Measurements from ENCODE around the gene PTP4A1. TPM values are rescaled to one million over a fixed set of nuclear protein-coding genes. Genes with fewer than 3 reads are reported as not detected.
A peak's percentile ranks its signal among the peaks of the same experiment; 100 is the strongest.
"Not testable (repeated sequence)": the region's sequence is repeated elsewhere in the genome, so short reads cannot be mapped to it uniquely, and the experiment has no call there.

PTP4A1 gene
- 5.3 and 9.9 TPM in 2 replicates for total RNA-seq (2014; rRNA removed; shearing (Covaris generic))

DNA sequence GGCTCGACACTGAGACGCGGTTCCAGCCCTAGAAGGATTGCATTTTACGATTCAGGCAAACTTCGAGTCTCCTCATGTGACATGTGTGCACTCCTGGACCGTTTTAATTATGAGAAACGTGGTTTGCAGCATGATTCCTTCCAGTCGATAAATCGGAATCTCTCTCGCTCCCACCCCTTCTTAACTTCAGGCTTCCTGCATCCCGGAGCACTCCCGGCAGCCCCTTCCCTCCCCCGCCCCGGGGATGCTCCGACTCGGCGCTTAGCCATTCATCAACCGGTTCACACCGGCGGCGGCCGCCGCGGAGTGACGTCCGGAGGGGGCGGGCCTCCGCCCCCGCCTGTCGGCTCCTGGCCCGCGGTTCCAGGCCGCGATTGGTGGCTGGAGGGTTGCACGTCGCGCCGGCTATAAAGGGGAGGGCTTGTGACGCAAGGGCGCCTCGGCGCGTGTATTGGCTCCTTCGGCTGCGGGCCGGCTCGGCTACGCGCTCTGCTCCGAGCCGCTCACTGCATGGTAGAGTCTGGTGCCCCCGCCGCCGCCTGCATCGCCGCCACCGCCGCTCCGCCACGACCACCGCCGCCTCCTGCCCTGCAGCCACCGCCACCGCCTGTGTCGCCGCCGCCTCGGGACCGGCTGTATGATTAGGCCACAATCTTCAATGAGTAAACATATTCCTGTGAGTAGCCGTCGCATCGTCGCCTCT is at the start of gene PTP4A1, which contains the start of gene LOC128125822:
TSS of gene PTP4A1 (plus strand) at position 437 of the 703 bp plus-strand sequence. CDS start 4,401 bp downstream, outside the sequence.
TSS of gene LOC128125822 (plus strand) at position 437 of the 703 bp plus-strand sequence.
- DNase-seq (ENCODE audit: low read depth), result peak; percentile 99

DNA sequence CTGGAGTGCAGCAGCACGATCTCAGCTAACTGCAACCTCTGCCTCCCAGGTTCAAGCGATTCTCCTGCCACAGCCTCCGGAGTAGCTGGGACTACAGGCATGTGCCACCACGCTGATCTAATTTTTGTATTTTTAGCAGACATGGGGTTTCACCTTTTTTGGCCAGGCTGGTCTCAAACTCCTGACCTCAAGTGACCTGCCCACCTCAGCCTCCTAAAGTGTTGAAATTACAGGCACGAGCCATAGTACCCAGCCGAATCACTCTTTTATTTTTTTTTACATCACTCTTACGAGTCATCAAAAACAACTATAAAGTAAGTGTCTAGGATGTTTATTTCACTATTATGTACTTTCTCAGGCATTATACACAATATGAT is 49.4 kb upstream of the PTP4A1 start:
- not testable (repeated sequence) for DNase-seq (ENCODE audit: low read depth)

DNA sequence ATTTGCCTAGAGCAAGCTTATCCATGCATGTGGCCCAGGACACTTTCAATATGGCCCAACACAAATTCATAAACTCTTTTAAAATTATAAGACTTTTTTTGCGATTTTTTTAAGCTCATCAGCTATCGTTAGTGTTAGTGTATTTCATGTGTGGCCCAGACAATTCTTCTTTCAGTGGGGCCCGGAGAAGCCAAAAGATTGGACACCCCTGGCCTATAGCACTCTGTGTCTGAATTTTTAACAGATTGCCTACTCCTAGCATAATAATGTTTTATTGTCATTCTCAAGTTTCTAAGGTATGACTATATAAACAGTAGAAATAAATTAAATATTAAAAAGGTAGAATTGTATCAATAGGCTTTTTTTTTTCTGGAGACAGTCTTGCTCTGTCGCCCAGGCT is 48.6 kb upstream of the PTP4A1 start:
- DNase-seq (ENCODE audit: low read depth), result no peak

DNA sequence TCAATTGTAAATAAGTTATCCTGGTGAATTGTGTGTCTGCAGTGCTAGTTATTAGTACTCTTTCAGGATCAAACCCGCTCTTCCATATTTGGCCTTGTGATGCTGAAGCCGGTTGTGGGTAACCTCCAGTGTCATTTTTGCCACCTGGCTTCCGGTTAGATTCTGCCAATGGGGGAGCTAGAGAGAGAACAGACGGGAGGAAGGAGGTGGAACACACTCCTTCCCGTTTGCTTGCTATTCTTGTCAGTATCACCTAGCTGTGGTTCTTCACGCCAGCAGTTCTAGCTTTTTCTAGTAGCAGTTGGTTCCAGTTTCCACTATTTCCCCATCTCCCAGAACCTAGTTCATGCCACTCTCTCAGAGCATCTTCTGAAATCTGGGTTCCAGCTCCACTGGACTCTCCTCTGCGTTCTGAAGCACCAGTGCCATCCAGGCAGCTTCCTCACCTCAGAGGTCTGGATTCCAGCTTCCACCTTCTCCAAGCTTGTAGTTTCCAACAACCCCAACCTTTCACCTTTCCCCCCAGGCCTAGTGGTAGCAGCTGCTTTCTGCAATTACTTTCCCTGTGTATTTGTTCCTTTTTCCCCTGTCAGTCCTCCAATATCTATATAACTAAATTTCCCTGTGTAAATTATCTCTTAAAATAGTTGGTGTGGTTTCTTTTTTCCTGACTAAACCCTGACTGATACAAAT is 46.9 kb upstream of the PTP4A1 start:
- DNase-seq (ENCODE audit: low read depth), result no peak

DNA sequence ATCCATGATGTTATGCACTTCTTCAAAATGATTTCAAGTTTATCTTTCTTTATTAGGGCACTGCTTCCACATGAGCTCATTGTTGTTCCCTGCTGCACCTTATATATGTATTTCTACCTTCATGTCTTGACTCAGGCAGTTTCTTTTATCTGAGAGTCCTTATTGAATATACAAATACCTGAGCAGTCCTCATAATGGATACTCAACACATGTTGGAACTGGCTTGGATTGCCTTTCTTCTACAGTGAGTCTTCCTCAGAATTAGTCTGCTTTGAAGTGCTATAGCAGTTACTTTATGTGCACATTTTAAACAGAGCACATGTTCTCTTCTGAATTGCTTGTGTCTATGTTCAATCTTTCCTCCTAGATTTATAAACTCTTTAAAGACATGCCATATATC is 45.3 kb upstream of the PTP4A1 start:
- no peak for DNase-seq (ENCODE audit: low read depth)

DNA sequence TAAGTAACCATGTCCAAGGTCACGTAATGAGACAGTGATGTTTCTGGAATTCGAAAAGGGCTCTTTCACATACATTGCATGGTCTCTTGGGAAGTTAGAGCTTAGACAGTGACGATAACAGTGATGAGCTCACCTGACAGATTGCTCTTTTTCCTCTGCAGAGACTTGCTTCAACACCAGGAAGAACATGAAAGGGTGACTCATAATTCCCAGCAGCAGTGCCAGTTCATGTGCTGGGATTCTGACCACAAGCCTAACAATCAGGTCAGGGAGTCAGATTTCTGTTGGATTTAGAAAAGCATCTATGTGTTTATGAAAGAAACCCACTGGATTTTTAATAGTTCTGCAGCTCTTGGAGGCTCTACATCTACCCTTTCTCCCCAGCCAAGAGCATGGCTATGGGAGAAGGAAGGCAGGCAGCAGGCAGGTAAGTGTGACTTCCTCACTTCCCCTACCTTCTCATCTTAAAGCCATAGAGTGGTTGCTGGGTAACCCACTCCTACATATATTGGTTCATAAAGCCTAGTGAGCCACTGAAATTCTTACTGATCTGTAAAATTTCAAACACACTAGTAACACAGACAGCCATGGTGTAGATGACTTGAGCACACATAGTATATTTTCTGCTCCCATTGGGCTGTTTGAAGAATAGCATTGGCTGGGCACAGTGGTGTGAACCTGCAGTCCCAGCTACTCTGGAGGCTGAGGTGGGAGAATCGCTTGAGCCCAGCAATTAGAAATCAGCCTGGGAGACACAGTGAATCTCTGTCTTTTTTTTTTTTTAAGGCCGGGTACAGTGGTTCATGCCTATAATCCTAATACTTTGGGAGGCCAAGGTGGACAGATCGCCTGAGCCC is 44.4 kb upstream of the PTP4A1 start:
- DNase-seq (ENCODE audit: low read depth), result peak; percentile 88

DNA sequence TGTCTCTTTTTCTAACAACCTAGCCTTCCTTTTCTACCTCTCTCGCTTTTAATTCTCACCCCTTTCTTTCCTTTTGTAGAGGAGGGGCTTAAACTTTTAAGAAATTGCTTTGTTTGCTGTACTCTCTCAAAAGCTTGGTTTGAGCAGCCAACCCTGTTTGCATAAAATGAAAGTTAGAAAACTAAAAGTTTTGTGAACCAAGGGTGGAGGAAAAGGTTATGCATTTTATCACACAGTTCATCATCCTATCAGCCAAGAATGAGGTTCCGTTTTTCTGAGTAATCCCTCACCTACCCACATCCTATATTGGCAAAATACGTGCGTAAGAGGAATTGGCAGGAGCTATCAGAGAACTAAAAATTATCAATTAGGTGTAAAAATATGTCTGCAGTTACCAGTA is 42.8 kb upstream of the PTP4A1 start:
- DNase-seq (ENCODE audit: low read depth), result no peak

DNA sequence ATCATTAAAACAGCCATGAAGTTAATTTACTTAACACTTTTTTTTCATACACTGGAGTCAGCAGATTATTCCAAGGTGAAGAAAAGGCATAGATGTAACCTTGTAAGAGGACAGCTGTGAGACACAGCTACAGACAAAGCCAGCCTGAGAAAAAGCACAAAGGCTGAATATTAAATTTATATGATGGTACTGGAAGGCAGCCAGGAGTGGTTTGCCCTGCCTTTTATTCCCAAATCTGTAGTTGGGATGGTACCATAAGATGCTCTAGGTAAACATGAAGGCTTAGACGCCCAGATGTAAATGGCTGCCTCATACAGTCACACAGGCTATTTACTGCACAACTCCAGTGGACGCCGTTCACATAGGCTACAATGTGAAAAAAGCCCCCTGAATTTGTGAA is 42.1 kb upstream of the PTP4A1 start:
- DNase-seq (ENCODE audit: low read depth), result no peak

DNA sequence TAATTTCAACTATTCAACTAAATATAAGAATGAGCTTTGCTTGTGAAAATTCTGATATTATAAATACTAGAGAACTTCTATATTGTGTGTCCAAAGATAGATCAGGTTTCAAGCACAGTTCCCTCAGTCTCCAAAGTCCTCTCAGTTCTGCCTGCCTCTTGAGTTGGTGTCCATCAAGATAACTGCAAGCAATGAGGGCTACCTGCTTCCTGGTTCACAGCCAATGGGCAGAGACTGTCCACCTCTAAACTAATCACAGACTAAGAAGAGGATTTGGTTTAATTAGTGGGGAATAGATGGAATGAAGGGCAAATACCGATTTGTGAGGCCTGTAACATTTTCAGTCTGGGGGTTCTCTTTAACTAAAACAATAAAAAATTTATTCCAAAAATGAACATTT is 41.3 kb upstream of the PTP4A1 start:
- no peak for DNase-seq (ENCODE audit: low read depth)

DNA sequence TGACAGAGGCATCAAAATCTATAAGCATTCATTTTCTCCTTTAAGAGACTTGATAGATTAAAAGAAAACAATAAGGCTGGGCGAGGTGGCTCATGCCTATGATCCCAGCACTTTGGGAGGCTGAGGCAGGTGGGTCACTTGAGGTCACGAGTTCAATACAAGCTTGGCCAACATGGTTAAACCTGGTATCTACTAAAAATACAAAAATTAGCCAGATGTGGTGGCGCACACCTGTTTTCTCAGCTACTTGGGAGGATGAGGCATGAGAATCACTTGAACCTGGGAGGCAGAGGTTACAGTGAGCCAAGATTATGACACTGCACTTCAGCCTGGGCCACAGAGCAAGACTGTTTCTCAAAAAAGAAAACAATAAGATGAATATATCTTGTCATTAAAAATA is 39.3 kb upstream of the PTP4A1 start:
- DNase-seq (ENCODE audit: low read depth), result no peak

DNA sequence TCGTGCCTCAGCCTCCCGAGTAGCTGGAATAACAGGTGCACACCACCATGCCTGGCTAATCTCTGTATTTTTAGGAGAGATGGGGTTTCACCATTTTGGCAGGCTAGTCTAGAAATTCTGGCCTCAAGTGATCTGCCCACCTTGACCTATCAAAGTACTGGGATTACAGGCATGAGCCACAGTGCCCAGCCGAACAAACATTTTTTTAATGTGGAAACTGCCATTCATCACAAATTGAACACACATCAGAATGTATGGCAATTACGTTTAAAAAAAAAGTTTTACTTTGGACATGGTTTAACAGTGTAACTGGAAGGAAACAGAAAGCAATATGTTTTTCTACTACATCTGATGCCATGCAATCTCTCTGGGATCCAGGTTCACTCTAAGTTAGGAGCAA is 38.3 kb upstream of the PTP4A1 start:
- DNase-seq (ENCODE audit: low read depth), result no peak

DNA sequence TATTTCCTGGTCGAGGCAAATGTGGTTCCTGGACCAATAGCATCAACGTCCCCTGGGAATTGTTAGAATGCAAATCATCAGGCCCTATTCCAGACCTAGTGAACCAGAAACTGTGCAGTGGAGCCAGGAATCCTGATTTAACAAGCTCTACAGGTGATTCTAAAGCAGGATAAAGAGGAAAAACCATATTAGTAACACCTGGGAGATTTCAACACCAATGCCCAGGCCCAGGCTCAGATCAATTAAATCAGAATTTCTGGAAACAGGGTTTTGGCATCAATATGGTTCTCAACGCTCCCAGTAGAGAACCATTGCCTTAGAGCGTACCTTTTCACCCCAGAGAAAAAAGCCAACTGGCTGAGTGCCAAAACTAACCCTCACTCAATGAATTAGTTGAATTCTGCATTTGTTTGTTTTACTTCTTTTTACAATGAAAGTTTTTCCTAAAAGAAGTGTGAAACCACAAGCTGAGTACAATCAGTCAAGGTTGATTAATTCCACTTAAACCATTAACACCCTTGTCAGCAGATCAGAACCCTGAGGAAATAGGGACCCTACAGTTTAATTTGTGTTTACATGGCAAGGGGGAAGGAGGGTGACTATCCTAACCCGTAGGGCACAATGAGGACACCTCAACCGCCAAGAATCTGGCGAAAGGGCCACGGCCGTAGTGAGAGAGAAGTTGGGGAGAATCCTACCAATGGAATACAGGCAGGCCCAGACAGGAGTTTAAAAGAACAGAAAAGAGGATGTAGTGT is 34.9 kb upstream of the PTP4A1 start:
- peak; percentile 11 for DNase-seq (ENCODE audit: low read depth)

DNA sequence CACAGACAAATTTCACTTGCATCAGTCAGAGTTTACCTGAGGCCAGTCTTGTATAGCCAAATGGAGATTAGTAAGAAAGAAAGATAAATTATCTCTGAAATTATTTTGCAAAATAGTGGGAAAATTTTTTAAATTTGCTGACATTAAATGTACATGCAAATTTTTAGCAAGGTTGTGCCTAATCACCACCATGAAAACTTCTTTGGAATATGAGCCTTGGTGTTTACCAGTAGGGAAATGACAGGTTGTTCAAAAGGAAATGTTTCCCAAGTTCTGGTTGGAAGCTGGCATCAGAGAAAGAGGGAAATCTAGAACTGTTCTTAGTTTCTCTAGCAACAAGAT is 34.4 kb upstream of the PTP4A1 start:
- no peak for DNase-seq (ENCODE audit: low read depth)

DNA sequence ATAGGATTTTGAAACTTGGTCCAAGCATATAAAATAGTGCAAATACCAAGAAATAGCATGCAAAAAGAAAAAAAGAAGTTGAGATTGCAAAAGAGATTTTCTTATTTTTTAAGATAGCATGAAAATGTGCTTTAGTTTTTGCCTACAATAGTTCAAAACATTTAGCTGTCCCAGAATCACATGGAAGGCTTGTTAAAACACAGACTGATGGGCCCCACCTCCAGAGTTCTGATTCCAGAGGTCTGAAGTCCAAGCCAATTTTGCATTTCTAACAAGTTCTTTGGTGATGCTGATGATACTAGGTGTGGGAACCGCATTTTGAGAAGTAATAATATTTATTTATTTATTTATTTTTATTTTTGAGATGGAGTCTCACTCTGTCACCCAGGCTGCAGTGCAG is 33.7 kb upstream of the PTP4A1 start:
- DNase-seq (ENCODE audit: low read depth), result no peak

DNA sequence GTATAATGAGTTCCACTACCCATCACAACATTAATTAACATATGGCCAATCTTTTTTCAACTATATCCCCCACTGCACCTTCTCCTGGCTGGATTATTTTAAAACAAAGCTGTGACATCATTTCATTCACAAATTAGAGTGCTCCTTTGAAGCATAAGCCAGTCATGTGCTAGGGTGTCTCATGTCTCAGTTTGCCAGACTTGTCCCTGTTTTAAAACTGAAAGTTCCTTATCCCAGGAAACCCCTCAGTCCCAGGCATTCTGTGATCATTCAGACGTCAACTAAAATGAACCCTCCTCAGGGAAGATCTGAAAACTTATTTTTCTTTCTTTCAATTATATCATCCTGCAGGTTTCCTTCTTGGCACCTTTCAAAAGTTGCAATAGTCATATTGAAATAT is 29.3 kb upstream of the PTP4A1 start:
- DNase-seq (ENCODE audit: low read depth), result no peak

DNA sequence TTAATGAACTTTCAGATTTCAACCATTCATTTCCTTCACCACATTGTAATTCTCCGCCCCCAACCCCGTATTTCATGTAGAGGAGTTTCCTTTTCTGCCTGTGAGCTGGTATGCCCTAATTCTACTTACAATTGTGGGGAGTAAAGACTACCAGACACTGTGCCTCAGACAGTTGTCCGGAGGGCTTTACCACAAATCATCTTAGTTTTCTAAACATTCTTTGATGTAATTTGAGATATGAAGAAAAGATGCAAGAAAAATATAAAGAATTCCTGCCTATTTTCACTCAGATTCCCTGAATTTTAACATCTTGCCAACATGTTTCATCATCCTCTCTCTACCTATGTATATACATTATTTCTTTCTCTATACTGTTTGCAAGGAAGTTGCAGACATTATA is 28.3 kb upstream of the PTP4A1 start:
- DNase-seq (ENCODE audit: low read depth), result no peak

DNA sequence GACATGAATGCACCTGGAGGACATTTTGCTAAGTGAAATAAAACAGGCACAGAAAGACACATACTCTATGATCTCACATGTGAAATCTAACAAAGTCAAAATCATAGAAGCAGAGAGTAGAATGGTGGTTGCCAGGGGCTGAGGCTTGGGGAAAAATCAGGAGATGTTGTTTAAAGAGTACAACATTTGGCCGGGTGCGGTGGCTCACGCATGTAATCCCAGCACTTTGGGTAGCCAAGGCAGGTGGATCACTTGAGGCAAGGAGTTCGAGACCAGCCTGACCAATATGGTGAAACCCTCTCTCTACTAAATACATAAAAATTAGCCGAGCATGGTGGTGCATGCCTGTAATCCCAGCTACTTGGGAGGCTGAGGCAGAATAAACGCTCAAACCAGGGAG is 26.0 kb upstream of the PTP4A1 start:
- no peak for DNase-seq (ENCODE audit: low read depth)

DNA sequence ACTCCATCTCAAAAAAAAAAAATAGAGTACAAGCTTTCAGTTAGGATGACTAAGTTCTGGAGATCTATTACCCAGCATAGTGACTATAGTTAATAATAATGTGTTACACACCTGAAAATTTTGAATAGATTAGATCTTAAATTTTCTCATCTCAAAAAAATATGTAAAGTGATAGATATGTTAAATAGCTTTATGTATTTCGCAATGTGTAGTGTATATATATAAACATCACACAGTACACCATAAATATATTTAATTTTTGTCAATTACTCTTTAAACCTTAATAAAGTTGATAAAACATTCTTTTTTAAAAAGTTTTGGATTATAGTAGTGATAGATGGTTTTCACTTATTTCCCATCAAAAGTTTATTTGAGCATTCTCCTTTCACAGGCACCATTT is 25.6 kb upstream of the PTP4A1 start:
- DNase-seq (ENCODE audit: low read depth), result no peak

DNA sequence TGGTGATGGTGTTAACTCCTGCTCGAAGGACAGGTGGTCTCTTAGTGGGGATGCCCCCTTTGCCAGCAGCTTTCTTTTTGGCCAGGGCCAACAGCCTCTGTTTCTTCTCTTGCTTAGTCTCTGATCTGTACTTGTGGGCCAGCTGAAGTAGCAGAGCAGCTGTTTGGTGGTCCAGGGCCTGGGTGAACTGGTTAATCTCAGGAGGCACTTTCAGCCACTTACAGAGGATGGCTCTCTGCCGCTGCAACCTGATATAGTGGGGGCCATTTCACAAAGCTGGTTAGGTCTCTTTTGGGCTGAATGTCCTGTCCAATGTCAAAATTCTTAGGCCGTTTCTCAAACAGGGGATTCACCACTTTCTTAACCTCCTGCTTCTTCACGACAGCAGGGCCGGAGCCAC is 23.2 kb upstream of the PTP4A1 start:
- no peak for DNase-seq (ENCODE audit: low read depth)

DNA sequence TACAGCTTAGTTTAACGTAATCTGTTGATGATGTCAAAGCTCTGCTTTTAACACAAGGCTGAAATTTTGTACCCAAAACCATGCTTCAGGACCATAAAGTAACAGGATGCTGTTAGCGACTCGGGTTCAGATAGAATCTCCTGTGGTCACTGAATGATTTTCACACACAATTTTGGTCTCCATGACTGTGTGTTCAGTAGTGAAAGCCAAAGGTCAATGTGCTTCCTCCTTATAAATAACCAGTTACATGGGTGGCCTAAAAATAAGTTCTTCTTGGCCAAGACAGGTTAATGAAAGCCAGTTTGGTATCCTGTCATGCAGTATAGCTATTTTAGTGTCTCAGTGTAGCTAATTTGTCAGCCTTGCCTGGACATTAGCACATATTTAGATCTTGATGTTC is 19.1 kb upstream of the PTP4A1 start:
- DNase-seq (ENCODE audit: low read depth), result no peak

DNA sequence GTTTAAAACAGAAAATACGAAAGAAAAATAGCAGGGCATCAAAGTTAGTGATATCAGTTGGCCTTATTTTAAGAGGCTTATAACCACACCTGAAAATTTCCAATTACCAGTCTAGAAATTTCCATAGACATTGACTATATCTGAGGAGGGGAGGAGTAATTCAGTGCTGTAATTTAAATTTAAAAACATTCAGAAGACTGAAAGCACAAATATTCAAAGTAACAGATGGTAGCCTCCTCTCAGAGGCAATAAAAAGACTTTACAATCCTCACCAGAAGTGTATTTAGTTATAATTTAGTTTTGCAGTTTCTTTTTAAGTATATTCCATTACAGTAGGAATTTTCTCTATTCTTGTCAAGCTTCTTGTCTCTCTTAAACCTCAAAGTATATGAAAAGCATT is 18.4 kb upstream of the PTP4A1 start:
- no peak for DNase-seq (ENCODE audit: low read depth)

DNA sequence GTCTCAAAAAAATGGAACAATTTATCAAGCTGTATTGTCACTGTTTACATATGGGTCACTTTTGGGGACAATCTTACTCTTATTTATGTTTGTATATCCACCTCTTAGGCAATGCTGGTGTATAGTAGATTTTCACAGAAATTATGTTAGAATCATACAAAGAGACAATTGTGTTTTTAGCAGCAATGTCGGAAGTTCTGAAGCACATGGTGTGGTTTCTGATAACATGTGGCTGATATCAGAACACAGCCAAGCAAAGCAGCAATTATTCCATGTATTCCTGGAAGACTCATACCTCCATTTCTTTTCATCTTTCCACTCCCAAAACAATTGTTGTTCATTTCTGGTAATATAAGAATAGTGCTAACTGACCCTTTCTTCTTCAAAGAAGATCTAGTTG is 17.5 kb upstream of the PTP4A1 start:
- no peak for DNase-seq (ENCODE audit: low read depth)

Measured in Daoy (cell line).